ENCODE results near the gene MAP2K6.
A peak's percentile ranks its signal among the peaks of the same experiment; 100 is the strongest.

MAP2K6 gene

DNA sequence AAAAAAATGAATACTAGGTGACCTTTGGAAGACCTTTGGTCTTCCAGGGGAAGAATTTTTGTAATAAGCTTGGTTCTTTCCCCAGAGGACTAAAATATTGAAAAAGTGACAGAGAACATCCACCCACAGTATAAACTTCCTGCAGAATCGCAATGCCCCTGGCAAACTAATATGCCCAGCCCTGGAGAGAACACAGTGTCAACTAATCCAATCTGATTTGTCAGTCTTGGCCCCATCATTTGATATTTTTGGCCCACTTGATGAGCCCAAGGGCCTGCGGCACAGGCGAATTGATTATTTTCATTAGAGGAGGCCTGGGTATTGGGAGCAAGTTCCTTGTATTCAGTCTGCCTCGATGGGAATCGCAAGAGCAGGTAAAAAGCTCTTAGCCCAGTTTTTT lies 98.4 kb downstream of the MAP2K6 start:
- Histone ChIP-seq H3K36me3 (ENCODE audit: insufficient read depth, low read length) (peaks cover 19% of the 10 kb centered on the region), H3K4me3 (no peak overlapping the region), H3K27ac (no peak overlapping the region), H3K9ac (ENCODE audit: insufficient read length) (no peak overlapping the region), H3K9me3 (ENCODE audit: low read depth, low read length) (no peaks in the 10 kb centered on the region)
- TF ChIP-seq EZH2 (IDR thresholded peaks at IDR 0.05) = no peak
- TF ChIP-seq FOXP2 (optimal IDR thresholded peaks at IDR 0.05; ENCODE audit: control extremely low read depth, extremely low read length, insufficient read depth) = no peak
- no peak for TF ChIP-seq POLR2AphosphoS5 (IDR thresholded peaks at IDR 0.05; ENCODE audit: borderline replicate concordance, low read depth, low read length)
- DNase-seq (ENCODE audit: low read depth, low spot score) = no peak

DNA sequence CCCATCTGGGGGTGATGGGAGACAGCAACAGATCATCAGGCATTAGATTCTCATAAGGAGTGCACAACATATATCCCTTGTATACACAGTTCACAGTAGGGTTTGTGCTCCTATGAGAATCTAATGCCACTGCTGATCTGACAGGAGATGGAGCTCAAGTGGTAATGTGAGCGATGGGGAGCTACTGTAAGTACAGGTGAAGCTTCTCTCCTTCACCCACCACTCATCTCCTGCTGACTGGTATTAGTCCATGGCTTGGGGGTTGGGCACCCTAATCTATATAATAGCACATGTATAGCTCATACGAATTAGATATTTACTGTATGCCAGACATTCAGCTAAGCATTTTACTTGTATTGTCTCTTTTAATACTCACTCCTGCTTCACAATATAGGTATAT lies 101.7 kb downstream of the MAP2K6 start:
- no peak overlapping the region for H3K4me3 ChIP-seq
- TF ChIP-seq FOXP2 (optimal IDR thresholded peaks at IDR 0.05; ENCODE audit: control extremely low read depth, extremely low read length, insufficient read depth) = no peak
- TF ChIP-seq EZH2 (IDR thresholded peaks at IDR 0.05) = no peak
- TF ChIP-seq POLR2AphosphoS5 (IDR thresholded peaks at IDR 0.05; ENCODE audit: borderline replicate concordance, low read depth, low read length) = no peak
- H3K27ac ChIP-seq = no peak overlapping the region
- H3K9me3 ChIP-seq (ENCODE audit: low read depth, low read length) = no peaks in the 10 kb centered on the region
- H3K9ac ChIP-seq (ENCODE audit: insufficient read length) = no peak overlapping the region
- DNase-seq (ENCODE audit: low read depth, low spot score) = no peak
- peaks cover 14% of the 10 kb centered on the region; the same call in 1 of the 2 replicates for H3K36me3 ChIP-seq (ENCODE audit: insufficient read depth, low read length)

DNA sequence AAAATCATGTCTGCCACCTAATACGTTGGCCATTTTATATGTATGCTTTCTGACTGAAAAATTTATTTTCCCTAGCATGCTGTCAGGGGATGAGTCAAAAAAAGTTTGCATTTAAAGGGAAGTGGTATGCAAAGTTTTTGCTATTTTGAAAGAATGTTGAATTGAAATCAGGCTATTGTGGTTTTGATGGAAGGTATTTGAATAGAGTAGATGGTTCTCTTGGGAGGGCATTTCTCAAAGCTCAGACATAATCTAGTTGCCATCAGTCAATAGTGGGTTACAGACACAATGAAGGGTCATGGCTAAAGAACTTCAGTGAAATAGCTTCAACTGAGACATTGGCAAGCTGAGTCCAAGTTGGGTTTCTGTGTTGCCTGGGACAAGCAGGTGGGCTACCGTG lies 102.4 kb downstream of the MAP2K6 start:
- Histone ChIP-seq H3K9me3 (ENCODE audit: low read depth, low read length) (no peaks in the 10 kb centered on the region), H3K9ac (ENCODE audit: insufficient read length) (no peak overlapping the region), H3K36me3 (ENCODE audit: insufficient read depth, low read length) (peaks cover 16% of the 10 kb centered on the region; the same call in 1 of the 2 replicates), H3K27ac (no peak overlapping the region), H3K4me3 (no peak overlapping the region)
- DNase-seq (ENCODE audit: low read depth, low spot score) = no peak
- TF ChIP-seq POLR2AphosphoS5 (IDR thresholded peaks at IDR 0.05; ENCODE audit: borderline replicate concordance, low read depth, low read length) (no peak), FOXP2 (optimal IDR thresholded peaks at IDR 0.05; ENCODE audit: control extremely low read depth, extremely low read length, insufficient read depth) (no peak), EZH2 (IDR thresholded peaks at IDR 0.05) (no peak)

DNA sequence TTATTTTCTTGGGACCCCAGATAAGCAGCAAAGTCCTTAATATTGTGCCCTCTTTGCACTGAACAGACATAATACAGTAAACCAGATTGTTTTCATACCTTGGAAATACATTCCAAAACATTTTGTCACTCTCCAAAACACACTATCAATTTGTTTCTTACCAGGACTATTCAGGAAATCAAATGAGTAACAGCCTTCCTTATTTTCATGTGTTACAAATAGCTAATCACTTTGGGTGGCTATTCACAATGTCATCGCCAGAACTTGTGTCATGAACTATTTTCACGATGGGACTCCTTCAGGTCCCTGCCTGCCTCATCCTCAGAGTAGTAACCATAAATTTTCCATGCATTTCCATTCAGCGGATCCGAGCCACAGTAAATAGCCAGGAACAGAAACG lies 104.5 kb downstream of the MAP2K6 start:
- Histone ChIP-seq H3K9me3 (ENCODE audit: low read depth, low read length) (no peaks in the 10 kb centered on the region), H3K36me3 (ENCODE audit: insufficient read depth, low read length) (peaks cover 22% of the 10 kb centered on the region; the same call in 1 of the 2 replicates), H3K9ac (ENCODE audit: insufficient read length) (no peak overlapping the region), H3K4me3 (no peak overlapping the region), H3K27ac (no peak overlapping the region)
- TF ChIP-seq EZH2 (IDR thresholded peaks at IDR 0.05) (no peak), POLR2AphosphoS5 (IDR thresholded peaks at IDR 0.05; ENCODE audit: borderline replicate concordance, low read depth, low read length) (no peak), FOXP2 (optimal IDR thresholded peaks at IDR 0.05; ENCODE audit: control extremely low read depth, extremely low read length, insufficient read depth) (no peak)
- DNase-seq (ENCODE audit: low read depth, low spot score) = no peak

DNA sequence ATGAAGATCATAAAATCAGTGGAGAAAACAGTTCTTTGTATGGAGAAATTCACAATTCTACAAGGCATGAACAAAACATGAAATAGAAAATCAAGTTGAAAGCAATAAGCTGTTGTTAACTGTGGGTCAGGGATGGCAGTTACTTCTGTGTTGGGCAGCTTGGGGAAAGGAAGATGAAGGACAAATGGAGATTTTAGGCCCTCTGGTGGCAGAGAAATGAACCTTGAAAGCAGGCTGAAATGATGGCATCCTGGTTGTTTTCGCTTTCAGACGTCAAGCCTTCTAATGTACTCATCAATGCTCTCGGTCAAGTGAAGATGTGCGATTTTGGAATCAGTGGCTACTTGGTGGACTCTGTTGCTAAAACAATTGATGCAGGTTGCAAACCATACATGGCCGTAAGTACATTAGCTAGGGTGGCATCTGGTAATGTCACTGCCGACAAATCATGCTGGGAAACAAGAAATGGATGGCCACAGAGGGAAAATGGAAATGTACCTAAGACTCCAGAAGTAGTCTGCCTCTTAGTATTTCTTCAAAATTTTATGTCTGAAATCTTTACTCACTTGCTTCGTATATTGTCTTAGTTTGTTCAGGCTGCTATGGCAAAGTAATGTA lies 108.9 kb downstream of the MAP2K6 start:
- H3K4me3 ChIP-seq = no peak overlapping the region
- DNase-seq (ENCODE audit: low read depth, low spot score) = peak; percentile 30
- no peak overlapping the region for H3K27ac ChIP-seq

DNA sequence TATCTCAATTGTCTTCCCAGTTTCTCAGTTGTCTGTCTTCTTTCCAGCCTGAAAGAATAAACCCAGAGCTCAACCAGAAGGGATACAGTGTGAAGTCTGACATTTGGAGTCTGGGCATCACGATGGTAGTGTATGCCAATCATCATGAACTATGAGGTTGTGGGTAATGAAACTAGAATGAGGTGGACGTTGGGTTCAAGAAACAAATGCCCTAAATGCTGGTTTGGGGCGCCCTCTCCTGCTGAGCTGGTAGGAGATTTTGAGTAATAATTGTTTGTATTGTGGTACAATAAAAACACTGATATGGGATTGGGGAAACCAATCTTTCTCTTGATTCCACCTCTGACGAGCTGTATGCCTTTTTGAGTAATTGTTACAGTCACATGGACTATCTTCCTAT lies 110.4 kb downstream of the MAP2K6 start:
- Histone ChIP-seq H3K9ac (ENCODE audit: insufficient read length) (no peak overlapping the region), H3K27ac (no peak overlapping the region), H3K4me3 (no peak overlapping the region), H3K36me3 (ENCODE audit: insufficient read depth, low read length) (peaks cover 40% of the 10 kb centered on the region; the same call in 1 of the 2 replicates), H3K9me3 (ENCODE audit: low read depth, low read length) (no peaks in the 10 kb centered on the region)
- TF ChIP-seq POLR2AphosphoS5 (IDR thresholded peaks at IDR 0.05; ENCODE audit: borderline replicate concordance, low read depth, low read length) (no peak), EZH2 (IDR thresholded peaks at IDR 0.05) (no peak), FOXP2 (optimal IDR thresholded peaks at IDR 0.05; ENCODE audit: control extremely low read depth, extremely low read length, insufficient read depth) (no peak)
- DNase-seq (ENCODE audit: low read depth, low spot score) = no peak

More for the DNA sequence above, 108.9 kb downstream of the MAP2K6 start:
- no peak for TF ChIP-seq EZH2 (IDR thresholded peaks at IDR 0.05)
- no peak for TF ChIP-seq FOXP2 (optimal IDR thresholded peaks at IDR 0.05; ENCODE audit: control extremely low read depth, extremely low read length, insufficient read depth)
- TF ChIP-seq POLR2AphosphoS5 (IDR thresholded peaks at IDR 0.05; ENCODE audit: borderline replicate concordance, low read depth, low read length) = no peak
- Histone ChIP-seq H3K9me3 (ENCODE audit: low read depth, low read length) (no peaks in the 10 kb centered on the region), H3K36me3 (ENCODE audit: insufficient read depth, low read length) (peaks cover 40% of the 10 kb centered on the region; the same call in 1 of the 2 replicates), H3K9ac (ENCODE audit: insufficient read length) (no peak overlapping the region)

DNA sequence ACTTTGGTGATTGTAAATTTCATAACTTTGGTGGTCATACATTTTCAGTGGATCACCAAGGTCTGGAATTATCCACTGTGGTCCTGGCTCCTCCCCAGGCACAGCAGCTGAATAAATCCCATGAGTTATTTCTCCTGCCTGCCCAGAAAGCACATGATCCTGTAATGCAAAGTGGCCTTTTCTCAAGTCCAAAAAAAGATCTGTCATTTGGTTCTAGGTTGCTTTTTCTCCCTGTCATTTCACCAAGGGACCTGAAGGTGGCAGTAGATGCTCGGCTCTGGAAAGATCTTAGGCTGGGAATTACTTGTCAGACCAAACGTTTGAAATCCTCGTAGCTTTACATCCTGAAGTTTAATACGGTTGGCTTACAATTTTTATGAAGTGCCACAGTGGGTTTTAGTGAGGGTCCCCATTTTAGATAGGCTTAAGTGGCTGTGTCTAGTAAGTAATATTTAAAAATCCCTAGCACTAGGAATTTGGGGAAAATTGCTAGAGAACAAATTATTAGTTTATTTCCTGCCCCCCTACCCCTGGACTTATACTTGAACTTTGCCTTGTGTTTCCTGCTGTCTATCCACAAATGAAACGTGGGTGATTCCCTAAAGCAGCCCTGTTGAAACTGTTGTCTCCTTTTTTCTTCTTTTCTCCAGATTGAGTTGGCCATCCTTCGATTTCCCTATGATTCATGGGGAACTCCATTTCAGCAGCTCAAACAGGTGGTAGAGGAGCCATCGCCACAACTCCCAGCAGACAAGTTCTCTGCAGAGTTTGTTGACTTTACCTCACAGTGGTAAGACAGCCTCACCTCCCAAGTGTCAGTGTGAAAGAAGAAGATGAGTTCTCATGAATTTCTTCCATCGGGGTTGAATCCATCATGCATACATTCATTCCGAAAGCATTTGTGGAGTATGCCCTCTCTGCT lies 111.7 kb downstream of the MAP2K6 start:
- Histone ChIP-seq H3K9ac (ENCODE audit: insufficient read length) (no peak overlapping the region), H3K27ac (no peak overlapping the region), H3K9me3 (ENCODE audit: low read depth, low read length) (no peaks in the 10 kb centered on the region), H3K4me3 (no peak overlapping the region), H3K36me3 (ENCODE audit: insufficient read depth, low read length) (peaks cover 31% of the 10 kb centered on the region; the same call in 1 of the 2 replicates)
- DNase-seq (ENCODE audit: low read depth, low spot score) = peak; percentile 37
- TF ChIP-seq POLR2AphosphoS5 (IDR thresholded peaks at IDR 0.05; ENCODE audit: borderline replicate concordance, low read depth, low read length) = no peak
- TF ChIP-seq EZH2 (IDR thresholded peaks at IDR 0.05) = no peak
- no peak for TF ChIP-seq FOXP2 (optimal IDR thresholded peaks at IDR 0.05; ENCODE audit: control extremely low read depth, extremely low read length, insufficient read depth)

DNA sequence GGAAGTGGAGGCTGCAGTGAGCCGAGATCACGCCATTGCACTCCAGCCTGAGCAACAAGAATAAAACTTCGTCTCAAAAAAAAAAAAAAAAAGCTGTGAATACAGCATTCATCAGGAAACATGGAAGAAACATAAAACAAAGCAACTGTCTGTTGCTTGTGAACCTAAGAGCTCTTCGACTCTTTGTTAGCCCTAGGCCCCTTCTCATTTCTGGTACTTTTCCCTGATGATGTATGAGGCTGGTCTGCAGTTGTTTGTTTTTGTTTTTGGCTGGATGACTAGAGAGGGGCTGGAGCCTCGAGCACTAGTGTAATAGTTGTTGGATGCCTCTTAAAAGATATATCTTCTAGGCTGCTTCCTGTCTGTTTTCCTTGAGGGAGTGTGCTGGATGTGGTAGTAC lies 113.5 kb downstream of the MAP2K6 start:
- Histone ChIP-seq H3K9me3 (ENCODE audit: low read depth, low read length) (no peaks in the 10 kb centered on the region), H3K36me3 (ENCODE audit: insufficient read depth, low read length) (peaks cover 28% of the 10 kb centered on the region; the same call in 1 of the 2 replicates), H3K27ac (no peak overlapping the region), H3K4me3 (no peak overlapping the region), H3K9ac (ENCODE audit: insufficient read length) (no peak overlapping the region)
- DNase-seq (ENCODE audit: low read depth, low spot score) = no peak
- TF ChIP-seq POLR2AphosphoS5 (IDR thresholded peaks at IDR 0.05; ENCODE audit: borderline replicate concordance, low read depth, low read length) (no peak), EZH2 (IDR thresholded peaks at IDR 0.05) (no peak), FOXP2 (optimal IDR thresholded peaks at IDR 0.05; ENCODE audit: control extremely low read depth, extremely low read length, insufficient read depth) (no peak)

Measured in SK-N-MC (cell line).